Islet of Langerhans (tissue), 1 donor: ENCODE data around the gene EEF1AKMT3.

Experiments used
- FAIRE-seq: peaks from one replicate; lab custom pipeline; 2011; peaks lifted over from hg19 to GRCh38; lab: Jason Lieb, UNC

Gene EEF1AKMT3

GRCh38 chr12:57735198-57735855 lies 37.1 kb upstream of the EEF1AKMT3 start:
- no peak for FAIRE-seq

GRCh38 chr12:57735952-57736740 lies 36.3 kb upstream of the EEF1AKMT3 start:
- no peak for FAIRE-seq

DNA sequence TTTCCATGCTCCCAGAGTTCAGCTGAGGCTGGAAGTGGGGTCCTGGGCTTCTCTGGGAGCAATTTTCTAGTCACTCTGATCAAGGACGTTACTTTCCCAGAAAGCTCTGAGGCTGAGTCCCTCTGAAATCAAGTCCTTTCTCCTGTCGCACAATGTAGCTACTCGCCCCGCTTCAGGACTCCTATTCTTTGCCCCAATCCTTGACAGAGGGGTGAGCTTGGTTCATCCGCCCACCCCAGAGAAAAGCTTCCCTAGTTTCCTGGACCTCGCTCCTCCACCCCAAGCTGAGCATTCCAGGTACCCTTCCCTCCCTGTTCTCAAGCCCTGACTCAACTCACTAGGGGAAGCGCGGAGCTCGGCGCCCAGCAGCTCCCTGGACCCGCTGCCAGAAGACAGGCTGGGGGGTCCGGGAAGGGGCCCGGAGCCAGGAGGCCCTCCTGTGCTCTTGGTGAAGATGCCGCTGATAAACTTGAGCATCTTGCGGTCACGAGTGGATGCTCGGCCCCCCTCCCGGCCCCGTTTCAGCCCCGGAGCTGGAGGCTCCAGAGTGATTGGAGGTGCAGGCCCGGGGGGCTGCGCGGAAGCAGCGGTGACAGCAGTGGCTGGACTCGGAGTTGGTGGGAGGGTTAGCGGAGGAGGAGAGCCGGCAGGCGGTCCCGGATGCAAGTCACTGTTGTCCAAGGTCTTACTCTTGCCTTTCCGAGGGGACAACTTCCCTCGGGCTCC lies 35.5 kb upstream of the EEF1AKMT3 start:
- FAIRE-seq, result no peak

GRCh38 chr12:57737467-57738460 lies 34.6 kb upstream of the EEF1AKMT3 start:
- no peak for FAIRE-seq

GRCh38 chr12:57738661-57739237 lies 33.7 kb upstream of the EEF1AKMT3 start, which contains the start of gene AGAP2:
Gene AGAP2 (minus strand): TSS chr12:57738742. CDS start chr12:57738246, 496 bp downstream.
- FAIRE-seq, result no peak

GRCh38 chr12:57739387-57739786 lies 33.0 kb upstream of the EEF1AKMT3 start:
- no peak for FAIRE-seq

GRCh38 chr12:57739914-57740538 lies 32.4 kb upstream of the EEF1AKMT3 start:
- no peak for FAIRE-seq

- no peak for FAIRE-seq
Observed at GRCh38 chr12:57740656-57741412, 31.6 kb upstream of the EEF1AKMT3 start.

- FAIRE-seq, result no peak
Observed at GRCh38 chr12:57741413-57741789, 31.0 kb upstream of the EEF1AKMT3 start.

GRCh38 chr12:57741844-57742738 lies 30.3 kb upstream of the EEF1AKMT3 start:
- no peak for FAIRE-seq

- FAIRE-seq, result no peak
Observed at GRCh38 chr12:57743769-57744168, 28.6 kb upstream of the EEF1AKMT3 start.

- no peak for FAIRE-seq
Observed at GRCh38 chr12:57744194-57744776, 28.1 kb upstream of the EEF1AKMT3 start.

DNA sequence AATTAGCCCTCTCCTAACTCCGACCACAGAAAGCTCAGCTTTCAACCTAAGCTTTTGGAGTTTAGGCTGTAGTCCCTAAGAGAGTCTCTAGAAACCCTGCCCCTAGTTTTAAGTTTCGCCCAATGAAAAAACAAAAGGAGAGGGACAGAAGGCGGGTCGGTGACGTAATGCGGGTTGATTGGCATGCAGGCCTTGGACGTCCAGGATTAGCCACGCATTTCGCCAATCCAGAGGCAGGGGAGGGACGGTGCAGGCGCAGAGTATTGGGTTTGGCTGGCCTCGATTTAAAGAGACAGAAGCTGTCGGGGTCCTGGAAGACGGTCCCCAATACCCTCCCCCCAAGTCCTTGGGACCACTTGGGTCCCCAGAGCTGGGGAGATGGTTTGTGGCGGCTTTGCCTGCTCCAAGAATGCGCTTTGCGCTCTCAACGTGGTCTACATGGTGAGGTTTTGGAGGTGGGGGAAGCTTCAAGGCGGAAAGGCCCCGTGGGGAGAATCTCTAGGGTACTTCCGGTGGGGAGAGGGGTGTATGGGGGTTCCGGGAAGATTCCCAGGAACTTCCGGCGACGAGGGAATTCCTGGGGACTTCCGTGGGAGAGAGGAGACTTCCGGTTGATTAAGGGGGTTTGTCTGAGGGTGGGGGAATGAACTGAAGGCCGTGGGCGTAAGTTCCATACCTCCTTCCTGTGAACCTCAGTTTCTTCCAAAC lies 27.5 kb upstream of the EEF1AKMT3 start, which contains the start of gene TSPAN31:
Gene TSPAN31 (plus strand): TSS at position 263 of the 708 bp plus-strand sequence. CDS start 116 bp downstream, at position 379.
- FAIRE-seq, result peak; percentile 53

- FAIRE-seq, result no peak
Observed at GRCh38 chr12:57745485-57745881, 26.9 kb upstream of the EEF1AKMT3 start.

DNA sequence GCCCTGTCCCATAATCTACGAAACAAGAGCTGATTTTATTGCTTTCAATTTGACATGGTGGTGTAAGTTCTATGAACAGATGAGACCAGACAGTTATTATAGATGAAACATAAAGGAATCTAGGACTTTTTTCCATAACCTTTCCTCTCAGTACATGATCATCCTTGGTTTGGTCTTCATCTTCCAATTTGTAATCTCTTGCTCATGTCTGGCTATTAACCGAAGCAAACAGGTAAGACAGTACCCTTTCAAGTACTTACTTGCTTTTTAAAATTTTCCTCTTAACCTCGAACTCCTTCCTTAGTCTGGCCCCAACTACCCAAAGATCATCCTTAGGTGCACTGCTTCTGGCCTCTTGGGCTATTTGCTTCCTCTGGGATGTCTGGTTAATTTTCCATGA lies 26.4 kb upstream of the EEF1AKMT3 start:
- no peak for FAIRE-seq

- no peak for FAIRE-seq
Observed at GRCh38 chr12:57749061-57749460, 23.4 kb upstream of the EEF1AKMT3 start.

DNA sequence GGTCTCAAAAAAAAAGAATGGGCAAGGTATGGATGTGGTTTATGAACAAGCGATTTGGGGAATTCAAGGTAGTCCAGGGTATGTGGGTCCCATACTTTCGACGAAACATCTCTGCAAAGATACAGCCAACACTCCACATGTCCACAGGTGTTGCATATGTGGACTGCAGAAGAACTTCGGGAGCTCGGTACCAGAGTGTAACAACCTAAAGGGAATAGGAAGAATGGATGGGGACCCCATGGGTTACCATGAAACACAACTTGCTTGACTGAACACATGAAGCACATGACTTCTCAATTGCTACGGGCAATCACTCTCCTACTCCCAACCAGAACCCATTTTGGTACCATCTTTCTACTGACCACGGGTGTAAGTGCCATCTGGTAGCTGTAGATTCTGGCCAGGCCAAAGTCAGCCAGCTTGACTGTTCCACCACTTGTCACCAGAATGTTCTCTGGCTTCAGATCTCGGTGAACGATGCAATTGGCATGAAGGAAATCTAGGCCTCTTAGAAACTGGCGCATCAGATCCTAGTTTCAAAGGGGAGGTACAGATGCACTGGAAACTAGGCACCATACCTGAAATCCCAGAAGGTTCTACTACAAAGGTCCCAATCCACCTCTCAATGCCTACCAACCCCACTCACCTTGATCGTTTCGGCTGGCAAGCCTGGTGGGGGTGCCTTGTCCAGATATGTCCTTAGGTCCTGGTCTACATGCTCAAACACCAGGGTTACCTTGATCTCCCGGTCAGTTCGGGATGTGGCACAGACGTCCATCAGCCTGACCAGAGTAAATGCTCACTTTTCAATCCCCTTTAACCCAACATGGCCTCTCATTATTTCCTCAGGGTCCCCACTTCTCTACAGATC lies 21.6 kb upstream of the EEF1AKMT3 start:
- no peak for FAIRE-seq
